NCI-H2107 (cell line): ENCODE results near the gene CYP2W1.
"Not testable (repeated sequence)": the region's sequence is repeated elsewhere in the genome, so short reads cannot be mapped to it uniquely, and the experiment has no call there.

Experiments used
- DNase-seq: peaks from one replicate; lab custom pipeline; 2025; lab: John Stamatoyannopoulos, UW

Gene CYP2W1

DNA sequence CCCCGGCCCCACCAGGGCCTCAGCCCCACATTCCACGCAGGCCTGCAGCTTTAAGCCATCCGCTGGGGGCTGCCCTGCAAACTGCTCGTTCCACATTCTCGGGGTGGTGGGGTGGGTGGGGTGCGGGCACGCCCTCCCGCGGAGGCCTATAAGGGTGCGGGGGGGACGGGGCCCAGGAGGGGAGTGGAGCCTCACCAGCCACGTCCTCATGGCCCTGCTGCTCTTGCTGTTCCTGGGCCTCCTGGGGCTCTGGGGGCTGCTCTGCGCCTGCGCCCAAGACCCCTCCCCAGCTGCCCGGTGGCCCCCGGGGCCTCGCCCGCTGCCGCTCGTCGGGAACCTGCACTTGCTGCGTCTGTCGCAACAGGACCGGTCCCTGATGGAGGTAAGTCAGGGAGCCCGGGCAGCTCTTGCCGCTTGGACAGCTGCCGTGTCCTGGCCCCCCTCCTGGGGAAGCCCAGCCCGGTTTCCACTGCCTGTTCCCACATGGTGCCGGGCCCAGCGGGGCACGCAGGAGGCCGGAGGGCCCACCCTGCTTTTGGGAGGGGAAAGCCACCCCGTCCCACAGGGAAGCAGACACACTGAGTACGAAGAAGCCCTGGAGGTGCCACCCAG lies at the start of gene CYP2W1:
Gene CYP2W1 (plus strand): TSS at position 178 of the 612 bp plus-strand sequence. CDS start 31 bp downstream, at position 209.
- no peak for DNase-seq

DNA sequence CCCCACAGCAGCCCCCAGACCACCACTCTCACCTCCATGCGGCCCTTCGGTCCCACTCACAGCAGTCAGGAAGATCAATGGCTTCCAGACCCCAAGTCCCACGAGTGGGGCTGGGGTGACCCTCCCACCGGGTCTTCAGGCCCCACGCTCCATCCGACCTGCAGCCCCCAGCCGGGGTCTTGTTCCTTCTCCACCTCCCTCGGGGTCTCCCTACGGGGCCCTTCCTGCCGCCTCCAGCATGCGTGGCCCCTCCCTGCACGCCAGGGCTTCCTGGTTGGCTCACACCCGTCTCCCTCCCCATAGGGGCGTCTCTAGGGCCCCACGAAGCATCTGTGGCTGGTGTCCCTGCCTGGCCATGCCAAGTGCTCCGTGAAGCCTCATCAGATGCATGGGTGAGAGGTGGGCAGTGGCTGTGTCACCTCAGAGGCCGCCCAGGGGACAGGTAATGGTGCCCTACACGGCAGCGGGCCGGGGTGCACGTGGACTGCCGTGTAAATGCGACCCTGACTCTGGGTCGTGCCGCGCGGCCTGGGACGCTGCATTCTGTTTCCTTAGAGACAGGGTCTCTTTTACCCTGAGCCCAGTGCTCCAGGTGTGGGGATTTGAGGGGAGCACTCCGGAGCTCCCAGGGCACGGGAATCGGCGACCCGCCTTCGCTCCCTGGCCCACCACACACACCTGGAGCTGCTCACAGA lies 48.4 kb upstream of the CYP2W1 start:
- DNase-seq, result no peak

GRCh38 chr7:935164-935873 lies 47.7 kb upstream of the CYP2W1 start:
- no peak for DNase-seq

GRCh38 chr7:935874-936385 lies 47.1 kb upstream of the CYP2W1 start:
- no peak for DNase-seq

- DNase-seq, result no peak
Observed at GRCh38 chr7:936386-937054, 46.5 kb upstream of the CYP2W1 start.

GRCh38 chr7:937856-938484 lies 45.0 kb upstream of the CYP2W1 start:
- DNase-seq, result no peak

- DNase-seq, result no peak
Observed at GRCh38 chr7:938546-939185, 44.3 kb upstream of the CYP2W1 start.

- no peak for DNase-seq
Observed at GRCh38 chr7:939843-940242, 43.1 kb upstream of the CYP2W1 start.

DNA sequence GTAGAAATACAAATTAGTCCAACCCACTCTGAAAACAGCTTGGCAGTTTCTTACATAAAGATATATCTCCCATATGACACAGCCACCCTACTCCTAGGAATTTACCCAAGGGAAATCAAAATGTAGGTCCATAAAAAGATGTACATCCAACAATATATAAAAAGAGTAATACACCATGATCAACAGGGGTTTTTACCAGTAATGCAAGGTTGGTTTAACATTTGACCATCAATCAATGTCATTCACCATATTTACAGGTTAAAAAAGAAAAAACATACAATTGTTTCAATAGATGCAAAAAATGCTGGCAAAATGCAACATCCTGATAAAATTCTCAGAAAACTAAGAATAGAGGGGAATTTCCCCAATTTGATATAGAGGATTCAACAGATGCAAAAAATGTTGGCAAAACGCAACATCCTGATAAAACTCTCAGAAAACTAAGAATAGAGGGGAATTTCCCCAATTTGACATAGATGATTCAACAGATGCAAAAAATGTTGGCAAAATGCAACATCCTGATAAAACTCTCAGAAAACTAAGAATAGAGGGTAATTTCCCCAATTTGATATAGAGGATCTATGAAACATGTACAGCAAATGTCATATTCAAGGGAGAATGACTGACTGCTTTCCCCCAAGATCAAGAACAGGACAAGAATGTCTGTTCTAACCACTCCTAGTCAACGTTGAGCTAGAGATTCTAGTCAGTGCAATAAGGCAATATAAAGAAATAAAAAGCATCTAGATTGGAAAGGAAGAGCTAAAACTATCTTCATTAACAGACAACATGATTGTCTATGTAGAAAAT lies 42.2 kb upstream of the CYP2W1 start:
- no peak for DNase-seq

GRCh38 chr7:943793-944192 lies 39.2 kb upstream of the CYP2W1 start:
- not testable (repeated sequence) for DNase-seq

- DNase-seq, result no peak
Observed at GRCh38 chr7:944744-945143, 38.2 kb upstream of the CYP2W1 start.

- DNase-seq, result no peak
Observed at GRCh38 chr7:945147-945555, 37.8 kb upstream of the CYP2W1 start.

GRCh38 chr7:945556-946255 lies 37.3 kb upstream of the CYP2W1 start:
- no peak for DNase-seq

- no peak for DNase-seq
Observed at GRCh38 chr7:946256-946996, 36.6 kb upstream of the CYP2W1 start.

DNA sequence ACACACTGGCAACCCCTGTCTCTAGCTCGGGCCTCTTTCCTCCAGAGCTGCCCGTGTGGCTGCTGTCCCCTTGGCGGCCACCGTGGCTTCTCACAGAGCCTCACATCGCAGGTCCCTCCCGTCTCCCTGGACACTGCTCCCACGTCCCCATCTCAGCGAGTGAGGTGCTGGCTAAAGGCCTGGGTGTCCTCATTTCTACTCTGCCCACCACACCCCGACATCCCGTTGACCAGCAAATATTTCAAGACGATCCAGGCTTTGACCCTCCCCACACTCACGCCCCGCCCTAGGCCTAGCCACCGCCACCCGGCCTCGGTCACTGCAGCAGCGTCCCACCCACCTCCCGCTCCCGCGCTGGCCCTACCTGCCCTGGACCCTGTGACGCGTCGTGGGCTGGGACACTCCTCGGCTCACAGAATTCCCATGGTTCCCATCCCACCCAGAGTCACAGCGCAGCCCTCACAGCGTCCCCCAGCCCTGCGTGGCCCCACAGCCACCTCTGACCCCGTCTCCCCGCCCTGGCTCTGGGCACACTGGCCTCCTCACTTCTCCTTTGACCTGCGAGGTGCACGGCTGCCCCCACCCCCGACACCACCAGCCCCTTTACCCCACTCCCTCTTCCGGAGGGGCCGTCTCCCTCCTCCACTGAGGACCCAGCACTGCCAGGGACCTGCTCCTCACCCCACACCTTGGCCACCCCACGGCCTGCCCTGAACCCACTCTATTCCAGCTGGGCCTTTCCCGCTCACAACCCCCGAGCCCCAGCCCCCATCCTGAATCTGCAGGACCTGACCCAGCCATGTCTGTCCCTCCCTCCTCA lies 35.4 kb upstream of the CYP2W1 start:
- no peak for DNase-seq

- no peak for DNase-seq
Observed at GRCh38 chr7:949021-949934, 33.7 kb upstream of the CYP2W1 start.

- DNase-seq, result no peak
Observed at GRCh38 chr7:951881-952547, 31.0 kb upstream of the CYP2W1 start.
